HL-60 (cell line): Measurements from ENCODE around the gene CBX3.

Experiments
- DNase-seq, 2 experiments: peaks; one replicate each; pipeline ENCODE4 v3.0.0-alpha.2; 2010 to 2020; ENCODE audit warnings: low read depth in 1 of 2, low spot score in 1 of 2
- H3K27ac ChIP-seq: fragments of 250-450 bp; sonication (Bioruptor Pico); replicated peaks from 2 replicates; pipeline ENCODE4 v1.5.1; 2020; ENCODE audit warnings: mild to moderate bottlenecking, moderate library complexity
- H3K27me3 ChIP-seq: fragments of 250-450 bp; sonication (Bioruptor Pico); 2 replicates; pipeline ENCODE4 v1.5.1; 2021; ENCODE audit warnings: mild to moderate bottlenecking, moderate library complexity; ENCODE audit not compliant: insufficient read depth, poor library complexity, severe bottlenecking
- H3K4me3 ChIP-seq: replicated peaks from 2 replicates; pipeline ENCODE4 v1.5.1; 2011; ENCODE audit warnings: mild to moderate bottlenecking, control low read depth, low read length; ENCODE audit not compliant: insufficient read depth
- GABPA ChIP-seq: IDR thresholded peaks from 2 replicates; pipeline ENCODE4 v1.6.1; 2012; ENCODE audit warnings: low read depth
- POLR2AphosphoS5 ChIP-seq: IDR thresholded peaks from 2 replicates; pipeline ENCODE4 v1.6.1; 2012; ENCODE audit warnings: low read depth
- SPI1 ChIP-seq: IDR thresholded peaks from 2 replicates; pipeline ENCODE4 v1.6.1; 2012; ENCODE audit warnings: low read depth, mild to moderate bottlenecking, borderline replicate concordance
- TF ChIP-seq, protein P1 (sequence below): IDR thresholded peaks from one replicate; pipeline ENCODE4 v1.5.1; 2011; ENCODE audit warnings: low read length, control low read depth, inconsistent platforms; ENCODE audit not compliant: insufficient read depth
- TF ChIP-seq, protein P2 (sequence below): IDR thresholded peaks from 2 replicates; pipeline ENCODE4 v1.6.1; 2012; ENCODE audit warnings: low read depth; ENCODE audit not compliant: insufficient replicate concordance

The CBX3 gene

DNA sequence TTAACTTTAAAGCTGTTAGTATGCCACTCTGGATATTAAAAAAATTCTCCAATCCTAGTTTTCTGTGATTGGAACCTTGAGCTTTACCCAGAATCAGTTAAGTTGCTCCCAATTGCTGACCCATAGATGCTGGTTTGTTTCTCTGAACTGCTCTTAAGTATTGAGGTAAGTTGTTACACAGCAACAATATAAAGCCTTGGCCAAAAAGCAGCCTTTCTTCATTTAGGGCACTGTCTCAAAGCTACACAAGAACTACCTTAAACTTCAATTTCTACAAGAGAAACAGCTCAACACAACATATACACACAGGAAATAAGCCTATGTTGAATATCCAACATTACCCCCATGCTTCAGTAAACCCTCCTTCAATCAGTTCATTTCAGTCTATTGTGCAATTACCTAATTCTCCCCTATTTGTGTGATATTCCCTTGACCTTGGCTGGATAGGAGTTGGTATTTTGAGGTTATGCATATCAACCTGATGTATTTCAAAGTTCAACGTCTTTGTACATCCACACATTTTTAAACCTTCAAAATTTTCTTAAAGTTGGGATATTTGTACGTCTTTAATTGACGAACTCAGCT, 12.5 kb upstream of the CBX3 start:
- TF ChIP-seq, protein P1, sequence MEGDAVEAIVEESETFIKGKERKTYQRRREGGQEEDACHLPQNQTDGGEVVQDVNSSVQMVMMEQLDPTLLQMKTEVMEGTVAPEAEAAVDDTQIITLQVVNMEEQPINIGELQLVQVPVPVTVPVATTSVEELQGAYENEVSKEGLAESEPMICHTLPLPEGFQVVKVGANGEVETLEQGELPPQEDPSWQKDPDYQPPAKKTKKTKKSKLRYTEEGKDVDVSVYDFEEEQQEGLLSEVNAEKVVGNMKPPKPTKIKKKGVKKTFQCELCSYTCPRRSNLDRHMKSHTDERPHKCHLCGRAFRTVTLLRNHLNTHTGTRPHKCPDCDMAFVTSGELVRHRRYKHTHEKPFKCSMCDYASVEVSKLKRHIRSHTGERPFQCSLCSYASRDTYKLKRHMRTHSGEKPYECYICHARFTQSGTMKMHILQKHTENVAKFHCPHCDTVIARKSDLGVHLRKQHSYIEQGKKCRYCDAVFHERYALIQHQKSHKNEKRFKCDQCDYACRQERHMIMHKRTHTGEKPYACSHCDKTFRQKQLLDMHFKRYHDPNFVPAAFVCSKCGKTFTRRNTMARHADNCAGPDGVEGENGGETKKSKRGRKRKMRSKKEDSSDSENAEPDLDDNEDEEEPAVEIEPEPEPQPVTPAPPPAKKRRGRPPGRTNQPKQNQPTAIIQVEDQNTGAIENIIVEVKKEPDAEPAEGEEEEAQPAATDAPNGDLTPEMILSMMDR = no peak
- TF ChIP-seq POLR2AphosphoS5 (no peak; the same call in 1 of the 2 replicates), GABPA (no peak), SPI1 (no peak)
- TF ChIP-seq, protein P2, sequence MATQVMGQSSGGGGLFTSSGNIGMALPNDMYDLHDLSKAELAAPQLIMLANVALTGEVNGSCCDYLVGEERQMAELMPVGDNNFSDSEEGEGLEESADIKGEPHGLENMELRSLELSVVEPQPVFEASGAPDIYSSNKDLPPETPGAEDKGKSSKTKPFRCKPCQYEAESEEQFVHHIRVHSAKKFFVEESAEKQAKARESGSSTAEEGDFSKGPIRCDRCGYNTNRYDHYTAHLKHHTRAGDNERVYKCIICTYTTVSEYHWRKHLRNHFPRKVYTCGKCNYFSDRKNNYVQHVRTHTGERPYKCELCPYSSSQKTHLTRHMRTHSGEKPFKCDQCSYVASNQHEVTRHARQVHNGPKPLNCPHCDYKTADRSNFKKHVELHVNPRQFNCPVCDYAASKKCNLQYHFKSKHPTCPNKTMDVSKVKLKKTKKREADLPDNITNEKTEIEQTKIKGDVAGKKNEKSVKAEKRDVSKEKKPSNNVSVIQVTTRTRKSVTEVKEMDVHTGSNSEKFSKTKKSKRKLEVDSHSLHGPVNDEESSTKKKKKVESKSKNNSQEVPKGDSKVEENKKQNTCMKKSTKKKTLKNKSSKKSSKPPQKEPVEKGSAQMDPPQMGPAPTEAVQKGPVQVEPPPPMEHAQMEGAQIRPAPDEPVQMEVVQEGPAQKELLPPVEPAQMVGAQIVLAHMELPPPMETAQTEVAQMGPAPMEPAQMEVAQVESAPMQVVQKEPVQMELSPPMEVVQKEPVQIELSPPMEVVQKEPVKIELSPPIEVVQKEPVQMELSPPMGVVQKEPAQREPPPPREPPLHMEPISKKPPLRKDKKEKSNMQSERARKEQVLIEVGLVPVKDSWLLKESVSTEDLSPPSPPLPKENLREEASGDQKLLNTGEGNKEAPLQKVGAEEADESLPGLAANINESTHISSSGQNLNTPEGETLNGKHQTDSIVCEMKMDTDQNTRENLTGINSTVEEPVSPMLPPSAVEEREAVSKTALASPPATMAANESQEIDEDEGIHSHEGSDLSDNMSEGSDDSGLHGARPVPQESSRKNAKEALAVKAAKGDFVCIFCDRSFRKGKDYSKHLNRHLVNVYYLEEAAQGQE = no peak

DNA sequence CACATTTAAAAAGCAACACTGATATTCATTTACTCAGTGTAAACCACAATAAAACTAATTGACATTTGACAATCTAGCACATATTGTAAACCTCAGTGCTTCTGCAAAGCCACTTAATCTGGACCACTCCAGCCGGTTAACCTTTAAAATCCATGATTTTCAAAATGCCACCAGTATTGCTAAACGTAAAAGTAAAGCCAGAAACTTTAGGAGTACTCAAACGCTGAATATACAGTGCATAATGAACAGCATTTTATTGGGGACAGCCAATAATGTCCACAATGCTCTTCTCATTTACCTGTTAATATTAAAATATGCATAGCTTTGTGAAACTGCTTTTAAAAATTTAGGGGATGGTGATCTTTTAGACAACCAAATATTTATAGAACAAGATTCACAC, 11.8 kb upstream of the CBX3 start:
- DNase-seq = no peak
- H3K4me3 ChIP-seq = no peak overlapping the region
- no peaks in the 10 kb centered on the region for H3K27me3 ChIP-seq
- TF ChIP-seq, protein P2 = no peak
- TF ChIP-seq POLR2AphosphoS5 = no peak
- no peak for TF ChIP-seq SPI1
- no peak for TF ChIP-seq GABPA
- TF ChIP-seq, protein P1 = no peak
- H3K27ac ChIP-seq = no peak overlapping the region

More for the DNA sequence above, 12.5 kb upstream of the CBX3 start:
- no peak for DNase-seq
- Histone ChIP-seq H3K27ac (no peak overlapping the region), H3K4me3 (no peak overlapping the region), H3K27me3 (no peaks in the 10 kb centered on the region)

DNA sequence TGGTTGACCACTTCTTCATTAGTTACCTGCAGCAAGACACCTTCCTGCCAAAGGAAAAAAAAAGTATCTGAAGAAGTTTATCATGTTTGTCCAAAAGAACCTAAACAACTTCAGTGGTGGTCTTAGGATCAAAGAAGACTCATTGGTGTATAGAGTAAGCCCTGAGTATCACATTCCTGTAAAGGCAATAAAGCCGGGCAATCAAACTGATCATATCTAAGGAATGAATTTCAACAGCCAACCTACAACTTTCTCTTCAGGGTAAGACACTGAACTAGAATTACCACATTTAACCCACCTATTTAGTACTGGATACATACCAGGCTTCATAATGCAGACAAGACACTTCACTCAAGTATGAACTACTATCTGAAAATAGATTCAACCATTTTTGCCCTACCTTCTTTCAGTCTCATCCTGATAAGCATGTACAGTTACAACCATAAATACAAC, 11.1 kb upstream of the CBX3 start:
- no peak for TF ChIP-seq GABPA
- TF ChIP-seq, protein P1 = no peak
- Histone ChIP-seq H3K27me3 (no peaks in the 10 kb centered on the region), H3K4me3 (no peak overlapping the region), H3K27ac (no peak overlapping the region)
- no peak for DNase-seq
